Smooth muscle cell (in vitro differentiated cells): ENCODE data around the gene PIGT. TPM values are rescaled to one million over a fixed set of nuclear protein-coding genes. Genes with fewer than 3 reads are reported as not detected.

ENCODE experiments used
- DNase-seq: peaks from one replicate; lab custom pipeline; 2025; ENCODE audit not compliant: unreplicated experiment; lab: John Stamatoyannopoulos, UW
- H2AFZ ChIP-seq: fragments of 200-600 bp; sonication (generic); 2 replicates; pipeline ENCODE4 v1.6.0; 2016; ENCODE audit warnings: antibody characterized with exemption, low read depth, mild to moderate bottlenecking
- H3F3A ChIP-seq: fragments of 200-600 bp; sonication (generic); 2 replicates; pipeline ENCODE4 v1.6.0; 2017; ENCODE audit warnings: antibody characterized with exemption, low read depth
- H3K27ac ChIP-seq: fragments of 200-600 bp; sonication (generic); 2 replicates; pipeline ENCODE4 v1.5.1; 2016; ENCODE audit warnings: low read depth, mild to moderate bottlenecking
- H3K27me3 ChIP-seq: fragments of 200-600 bp; sonication (generic); 2 replicates; pipeline ENCODE4 v1.6.1; 2016; ENCODE audit warnings: low read depth, mild to moderate bottlenecking
- H3K36me3 ChIP-seq: fragments of 200-600 bp; sonication (generic); 2 replicates; pipeline ENCODE4 v1.5.1; 2016; ENCODE audit warnings: low read depth
- H3K4me1 ChIP-seq: fragments of 200-600 bp; sonication (generic); 2 replicates; pipeline ENCODE4 v1.5.1; 2016; ENCODE audit warnings: low read depth
- H3K4me2 ChIP-seq: fragments of 200-600 bp; sonication (generic); 2 replicates; pipeline ENCODE4 v1.6.0; 2016; ENCODE audit warnings: mild to moderate bottlenecking
- H3K4me3 ChIP-seq: fragments of 200-600 bp; sonication (generic); 2 replicates; pipeline ENCODE4 v1.5.1; 2016; ENCODE audit warnings: mild to moderate bottlenecking
- H3K79me2 ChIP-seq: fragments of 200-600 bp; sonication (generic); 2 replicates; pipeline ENCODE4 v1.6.0; 2016; ENCODE audit warnings: low read depth, mild to moderate bottlenecking
- H3K9ac ChIP-seq: fragments of 200-600 bp; sonication (generic); 2 replicates; pipeline ENCODE4 v1.6.0; 2016; ENCODE audit warnings: low read depth
- H3K9me3 ChIP-seq: fragments of 200-600 bp; sonication (generic); replicated peaks from 2 replicates; pipeline ENCODE4 v1.5.1; 2016; ENCODE audit warnings: low read depth
- H4K20me1 ChIP-seq: fragments of 200-600 bp; sonication (generic); 2 replicates; pipeline ENCODE4 v1.6.0; 2016; ENCODE audit warnings: low read depth
- CTCF ChIP-seq: fragments of 200-600 bp; sonication (generic); IDR thresholded peaks from 2 replicates; pipeline ENCODE4 v1.5.1; 2017; ENCODE audit warnings: borderline replicate concordance, mild to moderate bottlenecking, antibody characterized with exemption; ENCODE audit not compliant: insufficient read depth, poor library complexity, severe bottlenecking
- WGBS: methylation state at CpG from one replicate; pipeline ENCODE4 v1.1.7; 2016; ENCODE audit warnings: low lambda C conversion rate; 5-methylcytosine and 5-hydroxymethylcytosine counted together
- polyA plus RNA-seq: library from polyadenylated mRNA; unstranded; fragments of >200 nt; fragmentation: Nextera tagmentation; extraction: Ambion mirVana; gene quantifications from 2 replicates; pipeline ENCODE4 v1.2.1, GENCODE V29; 2016
- total RNA-seq: library from RNA; depleted of rRNA; stranded (reverse); fragments of >200 nt; gene quantifications from 2 replicates; pipeline ENCODE4 v1.2.3, GENCODE V29; 2014

The PIGT gene
- total and polyA plus RNA-seq, 2 experiments from 2014 or later = 90.7 to 206 TPM

GRCh38 chr20:45391559-45391958 lies 24.4 kb upstream of the PIGT start:
- no peaks in the 10 kb centered on the region for H4K20me1 ChIP-seq
- H3K27ac ChIP-seq = no peak overlapping the region
- peaks cover 4% of the 10 kb centered on the region for H3K36me3 ChIP-seq
- H3K4me3 ChIP-seq = no peak overlapping the region
- H2AFZ ChIP-seq = no peak overlapping the region
- WGBS = 51% methylated on average over 2 of the region's 2 CpGs
- TF ChIP-seq CTCF = no peak
- H3F3A ChIP-seq = no peaks in the 10 kb centered on the region
- no peaks in the 10 kb centered on the region for H3K27me3 ChIP-seq
- H3K4me1 ChIP-seq = no peaks in the 10 kb centered on the region
- no peaks in the 10 kb centered on the region for H3K9me3 ChIP-seq
- no peaks in the 10 kb centered on the region for H3K79me2 ChIP-seq
- no peak for DNase-seq
- H3K4me2 ChIP-seq = no peak overlapping the region
- H3K9ac ChIP-seq = no peak overlapping the region

- no peaks in the 10 kb centered on the region for H3F3A ChIP-seq
- no peak overlapping the region for H3K9ac ChIP-seq
- 86% methylated on average over 3 of the region's 3 CpGs for WGBS
- no peaks in the 10 kb centered on the region for H3K79me2 ChIP-seq
- H3K9me3 ChIP-seq = no peaks in the 10 kb centered on the region
- no peaks in the 10 kb centered on the region for H3K4me1 ChIP-seq
- no peak overlapping the region for H3K4me3 ChIP-seq
- no peaks in the 10 kb centered on the region for H3K36me3 ChIP-seq
- no peaks in the 10 kb centered on the region for H3K27me3 ChIP-seq
- no peaks in the 10 kb centered on the region for H4K20me1 ChIP-seq
- DNase-seq = no peak
- H2AFZ ChIP-seq = no peak overlapping the region
- TF ChIP-seq CTCF = no peak
- H3K27ac ChIP-seq = no peak overlapping the region
- no peak overlapping the region for H3K4me2 ChIP-seq
These were observed 23.2 kb upstream of the PIGT start for GRCh38 chr20:45392733-45393132.

GRCh38 chr20:45394221-45395113 lies 21.5 kb upstream of the PIGT start:
- 90% methylated on average over 21 of the region's 21 CpGs for WGBS
- H3K9ac ChIP-seq = no peak overlapping the region
- no peaks in the 10 kb centered on the region for H3K36me3 ChIP-seq
- H3K79me2 ChIP-seq = no peaks in the 10 kb centered on the region
- no peak overlapping the region for H2AFZ ChIP-seq
- H3K4me3 ChIP-seq = no peak overlapping the region
- H3F3A ChIP-seq = no peaks in the 10 kb centered on the region
- no peaks in the 10 kb centered on the region for H3K27me3 ChIP-seq
- H3K27ac ChIP-seq = no peak overlapping the region
- TF ChIP-seq CTCF = no peak
- H3K4me1 ChIP-seq = no peaks in the 10 kb centered on the region
- no peak overlapping the region for H3K4me2 ChIP-seq
- H4K20me1 ChIP-seq = no peaks in the 10 kb centered on the region
- no peak for DNase-seq
- H3K9me3 ChIP-seq = no peaks in the 10 kb centered on the region

GRCh38 chr20:45395114-45395415 lies 20.9 kb upstream of the PIGT start:
- H3F3A ChIP-seq = no peaks in the 10 kb centered on the region
- no peak for DNase-seq
- H3K4me2 ChIP-seq = no peak overlapping the region
- 90% methylated on average over 7 of the region's 7 CpGs for WGBS
- no peaks in the 10 kb centered on the region for H4K20me1 ChIP-seq
- no peak overlapping the region for H3K27ac ChIP-seq
- no peaks in the 10 kb centered on the region for H3K9me3 ChIP-seq
- no peaks in the 10 kb centered on the region for H3K4me1 ChIP-seq
- H3K27me3 ChIP-seq = no peaks in the 10 kb centered on the region
- no peak for TF ChIP-seq CTCF
- H3K79me2 ChIP-seq = no peaks in the 10 kb centered on the region
- H3K9ac ChIP-seq = no peak overlapping the region
- H3K4me3 ChIP-seq = no peak overlapping the region
- no peak overlapping the region for H2AFZ ChIP-seq
- no peaks in the 10 kb centered on the region for H3K36me3 ChIP-seq
